NOMO-1 treated with DMSO at 0.1 percent for 48 hours (cell line): ENCODE measurements around the gene SLAIN1.
"Not testable (repeated sequence)": the region's sequence is repeated elsewhere in the genome, so short reads cannot be mapped to it uniquely, and the experiment has no call there.

Source experiments
- DNase-seq: peaks from one replicate; lab custom pipeline; 2025; ENCODE audit not compliant: unreplicated experiment; lab: John Stamatoyannopoulos, UW

SLAIN1 gene

DNA sequence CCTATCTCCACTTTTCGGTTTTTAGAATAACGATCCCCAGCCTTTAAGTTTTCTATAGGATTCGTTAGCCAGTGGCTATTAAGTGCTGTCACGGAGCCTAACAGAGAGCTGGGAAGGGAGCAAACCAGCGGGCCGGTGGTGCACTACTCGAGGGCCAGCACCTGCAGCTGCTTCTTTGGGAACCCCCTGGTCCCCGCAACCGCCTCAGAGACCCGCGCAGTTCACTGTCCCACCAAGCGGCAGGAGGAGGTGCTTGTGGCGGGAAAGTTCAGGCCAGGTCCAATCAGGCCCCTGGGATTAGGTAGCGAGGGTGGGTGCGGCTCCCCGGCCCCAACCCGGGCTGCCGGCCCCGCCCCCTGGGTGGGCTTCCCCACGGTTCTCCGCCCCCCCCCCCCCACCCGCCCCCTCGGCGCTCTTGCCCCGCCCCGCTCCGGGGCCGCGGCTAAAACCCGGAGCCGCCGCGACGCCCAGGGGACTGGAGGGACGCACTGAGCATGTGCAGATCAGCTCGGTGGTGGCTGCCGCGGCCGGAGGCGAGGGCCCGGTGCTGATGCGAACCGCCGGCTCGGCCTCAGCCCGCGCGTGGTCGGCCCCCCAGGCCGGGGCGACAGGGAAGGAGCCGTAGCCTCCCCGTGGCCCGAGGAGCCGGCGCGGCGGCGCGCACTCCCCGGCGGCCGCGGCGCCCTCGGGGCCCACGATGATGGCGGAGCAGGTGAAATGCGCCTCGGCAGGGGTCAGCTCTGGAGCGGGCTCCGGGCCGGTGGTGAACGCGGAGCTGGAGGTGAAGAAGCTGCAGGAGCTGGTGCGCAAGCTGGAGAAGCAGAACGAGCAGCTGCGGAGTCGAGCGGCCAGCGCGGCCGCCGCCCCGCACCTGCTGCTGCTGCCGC, at the start of gene SLAIN1:
Gene SLAIN1, plus strand, starts transcription at position 471 of the 887 bp plus-strand sequence. Its CDS starts 227 bp downstream, at position 698.
- peak; percentile 20 for DNase-seq

- DNase-seq, result no peak
Observed at GRCh38 chr13:77650409-77650808, 47.1 kb upstream of the SLAIN1 start.

DNA sequence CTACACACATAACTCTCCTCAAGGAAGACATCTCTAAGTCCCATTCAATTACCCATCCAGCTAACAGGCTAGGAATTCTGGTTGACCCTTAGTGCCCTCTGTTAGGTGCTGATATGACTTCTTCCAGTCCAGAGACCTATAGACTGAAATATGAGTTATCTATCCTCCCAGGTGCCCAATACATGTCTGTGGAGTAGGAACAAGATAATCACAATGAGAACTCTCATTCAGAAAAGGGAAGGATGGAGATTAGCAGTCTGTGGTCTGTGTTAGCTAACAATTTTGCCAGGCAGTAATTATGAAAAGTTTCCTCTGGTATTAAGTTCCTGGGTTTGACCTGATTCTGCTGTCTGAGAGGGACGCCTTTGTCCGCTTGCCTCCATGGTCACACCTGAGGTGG, 44.2 kb upstream of the SLAIN1 start:
- DNase-seq, result peak; percentile 13

DNA sequence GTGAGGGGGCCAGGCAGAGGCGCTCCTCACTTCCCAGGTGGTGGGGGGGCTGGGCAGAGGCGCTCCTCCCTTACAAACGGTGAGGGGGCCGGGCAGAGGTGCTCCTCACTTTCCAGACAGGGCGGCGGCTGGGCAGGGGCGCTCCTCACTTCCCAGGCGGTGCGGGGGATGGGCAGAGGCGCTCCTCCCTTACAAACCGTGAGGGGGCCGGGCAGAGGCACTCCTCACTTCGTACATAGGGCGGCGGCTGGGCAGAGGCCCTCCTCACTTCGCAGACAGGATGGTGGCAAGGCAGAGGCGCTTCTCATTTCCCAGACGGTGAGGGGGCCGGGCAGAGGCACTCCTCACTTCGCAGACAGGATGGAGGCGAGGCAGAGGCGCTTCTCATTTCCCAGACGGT, 37.5 kb upstream of the SLAIN1 start:
- DNase-seq, result not testable (repeated sequence)

DNA sequence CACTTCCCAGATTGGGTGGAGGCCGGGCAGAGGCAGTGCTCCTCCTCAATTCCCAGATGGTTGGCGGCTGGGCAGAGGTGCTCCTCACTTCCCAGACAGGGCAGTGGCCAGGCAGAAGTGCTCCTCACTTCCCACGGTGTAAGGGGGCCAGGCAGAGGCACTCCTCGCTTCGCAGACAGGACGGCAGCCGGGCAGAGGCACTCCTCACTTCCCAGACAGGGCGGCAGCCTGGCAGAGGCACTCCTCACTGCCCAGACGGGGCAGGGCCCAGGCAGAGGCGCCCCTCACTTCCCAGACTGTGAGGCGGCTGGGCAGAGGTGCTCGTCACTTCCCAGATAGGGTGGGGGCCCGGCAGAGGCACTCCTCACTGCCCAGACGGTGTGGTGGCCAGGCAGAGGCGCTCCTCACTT, 36.6 kb upstream of the SLAIN1 start:
- DNase-seq, result no peak

DNA sequence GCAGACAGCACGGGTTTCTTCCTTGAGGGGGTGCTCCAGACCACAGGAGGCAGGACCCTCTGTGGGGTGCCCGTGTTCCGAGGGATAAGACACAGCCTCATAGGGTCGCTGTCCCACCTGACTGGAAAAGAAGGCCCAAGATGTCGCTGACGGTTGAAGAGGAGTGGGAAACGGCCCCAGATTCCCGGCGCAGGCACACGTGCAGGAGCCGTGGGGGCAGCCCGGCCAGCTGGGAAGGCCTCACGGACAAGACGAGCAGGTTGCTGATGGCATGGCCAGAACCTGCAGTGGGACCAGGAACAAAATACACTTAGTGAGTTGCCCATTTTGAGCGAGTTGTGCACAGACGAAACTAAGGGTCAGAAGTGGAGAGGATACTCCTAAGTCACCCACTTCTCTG, 35.2 kb upstream of the SLAIN1 start:
- not testable (repeated sequence) for DNase-seq

DNA sequence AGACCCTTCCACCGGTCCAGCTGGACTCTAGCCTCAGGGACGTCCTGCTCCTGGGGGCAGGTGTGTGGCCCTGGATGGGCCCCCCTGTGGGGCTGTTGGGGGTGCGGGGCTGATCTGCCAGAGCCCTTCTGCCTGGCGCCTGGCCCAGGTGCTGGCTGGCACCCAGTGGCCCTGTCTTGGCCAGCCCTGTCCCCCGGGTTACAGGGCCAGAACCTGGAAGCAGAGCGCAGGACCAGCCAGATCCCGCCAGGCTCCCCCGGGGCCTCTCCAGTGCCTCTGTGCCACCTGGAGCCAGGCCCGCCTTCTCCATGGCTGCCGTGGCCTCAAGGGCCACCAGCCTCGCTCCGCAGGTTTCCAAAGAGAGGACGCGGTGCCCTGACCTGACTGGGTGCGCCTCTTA, 34.7 kb upstream of the SLAIN1 start:
- DNase-seq, result not testable (repeated sequence)

GRCh38 chr13:77674852-77675251, 22.6 kb upstream of the SLAIN1 start:
- no peak for DNase-seq

- DNase-seq, result no peak
Observed at GRCh38 chr13:77678691-77679235, 18.7 kb upstream of the SLAIN1 start.

DNA sequence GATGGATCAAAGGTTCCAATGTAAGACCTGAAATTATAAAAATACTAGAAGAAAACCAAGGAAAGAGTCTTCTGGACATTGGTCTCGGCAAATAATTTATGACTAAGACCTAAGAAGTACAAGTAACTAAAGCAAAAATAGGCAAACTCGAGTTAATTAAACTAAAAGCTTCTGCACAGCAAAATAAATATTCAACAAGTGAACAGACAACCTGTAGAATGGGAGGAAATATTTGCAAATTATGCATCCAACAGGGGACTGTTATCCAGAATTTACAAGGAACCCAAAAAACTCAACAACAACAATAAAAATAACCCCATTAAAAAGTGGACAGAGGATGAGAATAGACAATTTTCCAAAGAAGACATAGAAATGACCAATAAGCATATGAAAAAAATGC, 9.7 kb upstream of the SLAIN1 start:
- no peak for DNase-seq

- no peak for DNase-seq
Observed at GRCh38 chr13:77691871-77692270, 5.6 kb upstream of the SLAIN1 start.

DNA sequence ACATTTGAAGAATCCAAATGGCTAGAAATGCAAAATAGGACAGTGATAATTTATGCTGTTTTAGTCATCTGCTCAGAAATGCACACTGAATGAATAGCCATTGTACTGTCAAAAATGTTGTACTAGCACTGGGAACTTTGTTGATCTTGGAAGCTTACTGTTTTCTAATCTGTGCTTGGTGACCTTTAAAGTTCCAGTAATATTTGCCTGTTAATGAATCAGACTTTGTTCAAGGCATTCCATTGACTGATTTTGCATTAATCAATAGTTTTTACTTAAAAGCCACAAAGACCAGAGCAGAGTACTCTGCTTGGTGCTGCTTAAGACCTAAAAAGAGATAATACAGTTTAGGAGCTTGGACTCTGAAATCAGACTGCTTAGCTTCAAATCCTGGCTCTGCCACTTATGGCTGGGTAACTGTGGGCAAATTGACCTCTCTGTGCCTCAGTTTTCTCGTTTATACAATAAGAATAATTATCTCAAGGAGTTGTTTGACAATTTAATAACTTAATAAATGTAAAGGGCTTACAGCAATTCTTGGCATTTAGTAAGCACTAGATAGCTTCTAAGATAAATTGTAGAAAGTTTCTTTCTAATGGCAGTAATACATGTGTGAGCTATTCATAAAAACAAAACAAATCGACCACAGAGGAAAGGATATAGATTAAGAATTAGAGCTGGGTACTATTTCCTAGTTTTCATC, 4.6 kb upstream of the SLAIN1 start:
- DNase-seq, result no peak

- no peak for DNase-seq
Observed at GRCh38 chr13:77693449-77693940, 4.0 kb upstream of the SLAIN1 start.

DNA sequence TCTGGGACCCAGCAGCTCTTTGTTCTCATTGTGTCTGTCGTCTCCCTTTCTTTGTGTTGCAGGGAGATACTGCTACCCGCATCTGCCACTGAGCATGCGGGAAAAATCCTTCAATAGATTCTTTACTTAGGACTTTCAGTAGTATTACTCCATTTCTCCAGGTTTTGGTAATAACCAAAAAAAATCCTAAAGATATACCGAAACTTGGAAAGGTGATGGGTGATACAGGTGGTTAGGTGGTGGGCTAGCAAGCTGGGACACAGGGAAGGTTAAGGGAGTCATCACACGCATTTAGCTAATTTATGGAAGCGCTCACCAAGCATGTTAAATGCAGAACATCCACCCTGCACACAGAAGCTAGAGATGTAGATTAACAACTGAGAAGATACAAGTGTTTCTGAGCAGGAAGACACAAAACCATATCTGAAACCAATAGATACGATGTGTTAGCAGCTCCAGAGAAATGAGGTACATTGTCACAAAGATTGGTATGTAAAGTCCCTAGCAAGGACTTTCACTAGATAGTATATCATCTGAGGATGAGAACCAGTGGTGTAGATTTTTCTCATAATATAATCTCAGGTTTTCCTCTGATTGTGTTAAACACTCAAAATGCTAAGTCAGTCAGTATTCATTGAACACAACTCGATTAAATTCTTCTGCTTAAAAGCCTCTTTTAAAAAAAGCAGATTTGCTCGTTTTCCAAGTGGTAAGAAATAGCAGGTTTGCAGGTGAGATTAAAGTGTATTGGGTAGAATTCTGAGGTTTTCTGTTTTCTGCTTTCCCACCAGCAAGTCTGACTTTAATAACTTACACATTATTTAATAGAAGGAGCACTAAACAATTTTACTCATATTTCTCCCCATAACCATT, 1.2 kb upstream of the SLAIN1 start:
- DNase-seq, result no peak

DNA sequence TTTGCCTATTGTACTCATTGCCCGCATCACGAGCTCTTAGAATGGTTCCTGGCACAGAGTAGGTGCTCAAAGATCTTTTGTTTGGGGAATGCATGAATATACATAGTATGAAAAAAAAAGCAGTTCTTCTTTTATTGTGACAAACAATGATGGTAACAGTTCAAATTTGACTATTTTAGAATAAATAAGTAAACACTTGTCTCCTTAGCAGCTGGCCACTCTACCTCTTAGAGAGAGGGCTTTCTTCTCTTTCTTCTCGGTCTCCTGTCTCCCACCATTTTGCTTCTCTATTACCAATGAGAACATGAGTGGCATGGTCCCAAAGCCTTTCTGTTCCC, 639 bp upstream of the SLAIN1 start:
- no peak for DNase-seq

GRCh38 chr13:77698201-77699058, 943 bp downstream of the SLAIN1 start:
- DNase-seq, result peak; percentile 23

DNA sequence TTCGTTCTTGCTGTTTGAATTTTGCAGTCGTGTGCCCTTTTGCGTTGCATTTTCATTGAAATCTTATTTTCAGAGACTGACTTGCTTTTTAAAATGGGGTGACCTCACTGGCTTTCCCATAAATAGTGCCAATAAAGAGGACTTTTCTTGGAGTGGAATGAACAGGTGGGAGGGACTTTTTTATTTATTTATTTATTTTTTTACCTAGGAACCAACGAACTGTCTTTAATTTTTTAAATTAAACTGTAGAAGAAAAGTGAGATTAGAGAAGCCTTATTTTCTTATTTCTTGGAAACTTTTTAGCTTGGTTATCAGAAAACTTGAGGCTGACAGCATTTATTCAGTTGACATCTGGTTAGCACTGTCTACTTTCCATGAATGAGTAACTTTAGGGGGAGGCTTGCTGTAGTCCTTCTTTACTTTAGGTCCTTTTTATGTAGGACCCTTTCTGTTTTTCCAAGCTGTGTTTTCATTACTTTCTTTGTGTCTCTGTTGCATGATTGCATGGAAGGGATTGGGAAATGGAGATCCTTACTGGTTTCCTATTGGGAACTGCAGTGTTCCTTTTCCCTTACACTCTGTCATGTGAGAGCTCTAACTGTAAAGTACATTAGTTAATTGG, 1.7 kb downstream of the SLAIN1 start:
- no peak for DNase-seq

- no peak for DNase-seq
Observed at GRCh38 chr13:77701305-77701704, 3.8 kb downstream of the SLAIN1 start.

GRCh38 chr13:77702366-77702765, 4.9 kb downstream of the SLAIN1 start:
- no peak for DNase-seq

GRCh38 chr13:77703408-77703807, 5.9 kb downstream of the SLAIN1 start:
- no peak for DNase-seq
